Measurements from ENCODE around the gene CREB5.

- TF ChIP-seq CTCF (IDR thresholded peaks at IDR 0.05) (no peak), POLR2A (IDR thresholded peaks at IDR 0.05) (no peak), POLR2AphosphoS5 (IDR thresholded peaks at IDR 0.05) (no peak)
These were observed 453.4 kb downstream of the CREB5 start for GRCh38 chr7:28865601-28866144.

All from breast epithelium (tissue), 3 donors.